LHCN-M2 (cell line): ENCODE measurements around the gene CLDND2. TPM values are rescaled to one million over a fixed set of nuclear protein-coding genes. Genes with fewer than 3 reads are reported as not detected.

Experiments
- DNase-seq: peaks from one replicate; pipeline ENCODE4 v3.0.0-alpha.2; 2012; ENCODE audit warnings: low read depth
- total RNA-seq: library from RNA; depleted of rRNA; stranded (reverse); fragments of >200 nt; gene quantifications from 2 replicates; pipeline ENCODE4 v1.2.3, GENCODE V29; 2014

CLDND2 gene
- total RNA-seq, 1 experiment from 2014 or later = not detected

- no peak for DNase-seq
Measured at GRCh38 chr19:51382004-51382403, 13.2 kb upstream of the CLDND2 start.

- DNase-seq = no peak
Measured at GRCh38 chr19:51380379-51380778, 11.6 kb upstream of the CLDND2 start.

- no peak for DNase-seq
Measured at GRCh38 chr19:51377422-51377821, 8.6 kb upstream of the CLDND2 start.

- no peak for DNase-seq
Measured at GRCh38 chr19:51375504-51376221, 6.9 kb upstream of the CLDND2 start.

GRCh38 chr19:51372649-51373504, 4.1 kb upstream of the CLDND2 start, which contains the start of gene NKG7:
TSS of gene NKG7 (minus strand) at chr19:51372654. CDS start at chr19:51372535, 119 bp downstream.
- DNase-seq = no peak

GRCh38 chr19:51372021-51372648, 3.3 kb upstream of the CLDND2 start:
- DNase-seq = no peak

- no peak for DNase-seq
Measured at GRCh38 chr19:51371186-51371690, 2.4 kb upstream of the CLDND2 start.

- no peak for DNase-seq
Measured at GRCh38 chr19:51370230-51370629, 1.4 kb upstream of the CLDND2 start.

GRCh38 chr19:51367565-51368365, 1.0 kb downstream of the CLDND2 start:
- peak; percentile 97 for DNase-seq

GRCh38 chr19:51367255-51367564, 1.6 kb downstream of the CLDND2 start:
- no peak for DNase-seq

- peak; percentile 97 for DNase-seq
Measured at GRCh38 chr19:51366389-51367254, 2.2 kb downstream of the CLDND2 start.

GRCh38 chr19:51365965-51366388, 2.8 kb downstream of the CLDND2 start, which contains the start of gene ETFB:
TSS of gene ETFB (minus strand) at chr19:51366388. CDS start at chr19:51366326, 62 bp downstream.
- DNase-seq = no peak

- DNase-seq = peak; percentile 54
Measured at GRCh38 chr19:51365211-51365964, 3.4 kb downstream of the CLDND2 start.

GRCh38 chr19:51364200-51365106, 4.3 kb downstream of the CLDND2 start:
- no peak for DNase-seq

- DNase-seq = no peak
Measured at GRCh38 chr19:51361239-51361638, 7.6 kb downstream of the CLDND2 start.

- DNase-seq = peak; percentile 77
Measured at GRCh38 chr19:51359294-51359693, 9.5 kb downstream of the CLDND2 start.

- no peak for DNase-seq
Measured at GRCh38 chr19:51357952-51358351, 10.9 kb downstream of the CLDND2 start.

GRCh38 chr19:51356159-51356801, 12.5 kb downstream of the CLDND2 start:
- no peak for DNase-seq
